Stimulated activated CD8-positive, alpha-beta memory T cell treated with anti-CD3 and anti-CD28 coated beads, Interleukin-12 subunit alpha, Interleukin-12 subunit beta, amount 100 ng/mL, for 1 hour (primary cell): ENCODE data around the gene STK36.

ENCODE experiments used
- DNase-seq: peaks from one replicate; pipeline ENCODE4 v3.0.0-alpha.2; 2020; ENCODE audit warnings: low read depth

Gene STK36

GRCh38 chr2:218671654-218672566 lies at the start of gene STK36, which contains the start of gene RNF25:
Gene STK36, plus strand, starts transcription at chr2:218672086. Its CDS starts 744 bp downstream, at chr2:218672830.
Gene RNF25, minus strand, starts transcription at chr2:218672002. Its CDS starts 32 bp downstream, at chr2:218671970.
- DNase-seq = peak; percentile 72

GRCh38 chr2:218622606-218623365 lies 49.1 kb upstream of the STK36 start:
- DNase-seq = no peak

- DNase-seq = no peak
Measured at GRCh38 chr2:218623366-218623705, 48.5 kb upstream of the STK36 start.

- no peak for DNase-seq
Measured at GRCh38 chr2:218626369-218626768, 45.5 kb upstream of the STK36 start.

- no peak for DNase-seq
Measured at GRCh38 chr2:218627939-218628338, 43.9 kb upstream of the STK36 start.

GRCh38 chr2:218631837-218632236 lies 40.0 kb upstream of the STK36 start:
- no peak for DNase-seq

- DNase-seq = no peak
Measured at GRCh38 chr2:218635719-218636118, 36.2 kb upstream of the STK36 start.

GRCh38 chr2:218638372-218638771 lies 33.5 kb upstream of the STK36 start:
- DNase-seq = no peak

GRCh38 chr2:218642121-218642656 lies 29.7 kb upstream of the STK36 start:
- no peak for DNase-seq

- no peak for DNase-seq
Measured at GRCh38 chr2:218642786-218643185, 29.1 kb upstream of the STK36 start.

GRCh38 chr2:218643751-218644310 lies 28.1 kb upstream of the STK36 start:
- no peak for DNase-seq

- DNase-seq = no peak
Measured at GRCh38 chr2:218644721-218645120, 27.2 kb upstream of the STK36 start.

- no peak for DNase-seq
Measured at GRCh38 chr2:218645126-218645525, 26.8 kb upstream of the STK36 start.

- no peak for DNase-seq
Measured at GRCh38 chr2:218648088-218648786, 23.6 kb upstream of the STK36 start.

GRCh38 chr2:218648787-218649100 lies 23.1 kb upstream of the STK36 start:
- no peak for DNase-seq

- no peak for DNase-seq
Measured at GRCh38 chr2:218655751-218656150, 16.1 kb upstream of the STK36 start.

- DNase-seq = no peak
Measured at GRCh38 chr2:218658671-218659257, 13.1 kb upstream of the STK36 start.

GRCh38 chr2:218659258-218659987 lies 12.5 kb upstream of the STK36 start, which contains the start of the genes BCS1L and ZNF142:
Gene BCS1L, plus strand, starts transcription at chr2:218659683. Its CDS starts 1,305 bp downstream, at chr2:218660988.
Gene ZNF142, minus strand, starts transcription at chr2:218659623. Its CDS starts 3,194 bp downstream, at chr2:218656429.
- peak; percentile 87 for DNase-seq

- no peak for DNase-seq
Measured at GRCh38 chr2:218659988-218660358, 11.9 kb upstream of the STK36 start.

GRCh38 chr2:218662377-218662776 lies 9.5 kb upstream of the STK36 start:
- no peak for DNase-seq

- no peak for DNase-seq
Measured at GRCh38 chr2:218662827-218663226, 9.1 kb upstream of the STK36 start.
